HG02970 (cell line): ENCODE results near the gene RAB11A.
A peak's percentile ranks its signal among the peaks of the same experiment; 100 is the strongest.
"Not testable (repeated sequence)": the region's sequence is repeated elsewhere in the genome, so short reads cannot be mapped to it uniquely, and the experiment has no call there.

Experiments
- ATAC-seq: cut with Tn5 transposase; IDR thresholded peaks from one replicate; pipeline ENCODE4 v1.9.1; 2021; ENCODE audit warnings: mild to moderate bottlenecking, moderate library complexity, moderate number of reproducible peaks; ENCODE audit not compliant: unreplicated experiment, low FRiP score

Gene RAB11A

DNA sequence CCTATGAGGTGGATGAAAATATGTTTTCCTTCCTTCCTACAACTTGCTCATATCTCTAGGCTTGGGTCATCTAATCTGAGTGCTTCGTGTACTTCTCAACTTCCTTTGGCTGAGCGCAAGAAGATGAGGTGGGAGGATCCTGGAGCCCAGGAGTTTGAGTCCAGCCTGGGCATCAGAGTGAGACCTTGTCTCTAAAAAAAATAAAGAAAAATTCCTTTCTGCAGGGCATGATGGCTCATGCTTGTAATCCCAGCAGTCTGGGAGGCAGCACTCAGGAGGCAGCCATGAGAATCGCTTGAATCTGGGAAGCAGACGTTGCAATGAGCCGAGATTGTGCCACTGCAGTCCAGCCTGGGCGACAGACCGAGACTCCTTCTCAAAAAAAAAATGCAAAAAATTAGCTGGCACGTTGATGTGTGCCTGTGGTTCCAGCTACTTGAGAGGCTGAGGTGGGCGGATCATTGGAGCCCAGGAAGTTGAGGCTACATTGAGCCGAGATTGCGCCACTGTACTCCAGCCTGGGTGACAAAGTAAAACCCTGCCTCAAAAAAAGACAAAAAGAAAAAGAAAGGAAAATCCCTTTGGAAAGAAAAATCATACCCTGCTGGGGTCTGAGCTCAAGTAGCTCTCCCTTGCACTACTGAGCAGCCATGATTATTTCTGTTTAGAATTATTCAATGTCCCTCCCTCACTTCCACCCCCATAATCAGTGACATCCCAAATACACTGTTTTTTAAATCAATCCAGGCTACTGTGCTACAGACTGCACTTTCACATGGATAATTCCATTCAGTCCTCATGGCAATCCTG, 28.0 kb upstream of the RAB11A start:
- no peak for ATAC-seq

DNA sequence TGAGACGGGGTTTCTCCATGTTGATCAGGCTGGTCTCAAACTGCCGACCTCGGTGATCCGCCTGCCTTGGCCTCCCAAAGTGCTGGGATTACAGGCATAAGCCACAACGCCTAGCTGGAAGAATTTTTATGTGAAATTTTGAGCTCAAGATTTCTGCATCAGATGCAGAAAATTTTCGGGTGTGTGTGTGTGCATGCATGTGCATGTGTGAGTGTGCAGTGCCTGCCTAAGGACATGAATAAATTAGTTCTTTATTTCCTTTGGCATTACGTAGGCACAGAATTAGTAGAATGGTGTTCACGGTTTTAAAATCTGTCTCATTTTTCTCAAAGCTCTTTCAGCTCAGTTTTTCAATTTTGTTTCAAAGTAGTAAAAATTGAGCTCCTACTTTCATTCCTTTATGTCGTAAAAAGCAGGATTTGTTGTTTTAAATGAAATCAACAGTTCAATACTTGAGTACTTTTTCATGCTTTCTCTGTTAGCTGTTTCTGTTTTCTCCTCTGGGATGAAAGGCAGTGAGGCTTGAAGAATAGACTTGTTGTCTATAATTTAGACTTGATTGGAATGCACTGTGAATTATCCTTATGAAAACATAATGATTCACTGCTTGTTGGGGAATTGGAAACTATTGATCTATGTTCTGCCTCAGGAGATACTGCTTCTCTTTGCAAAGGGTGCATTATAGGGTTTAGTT, 23.3 kb upstream of the RAB11A start:
- no peak for ATAC-seq

DNA sequence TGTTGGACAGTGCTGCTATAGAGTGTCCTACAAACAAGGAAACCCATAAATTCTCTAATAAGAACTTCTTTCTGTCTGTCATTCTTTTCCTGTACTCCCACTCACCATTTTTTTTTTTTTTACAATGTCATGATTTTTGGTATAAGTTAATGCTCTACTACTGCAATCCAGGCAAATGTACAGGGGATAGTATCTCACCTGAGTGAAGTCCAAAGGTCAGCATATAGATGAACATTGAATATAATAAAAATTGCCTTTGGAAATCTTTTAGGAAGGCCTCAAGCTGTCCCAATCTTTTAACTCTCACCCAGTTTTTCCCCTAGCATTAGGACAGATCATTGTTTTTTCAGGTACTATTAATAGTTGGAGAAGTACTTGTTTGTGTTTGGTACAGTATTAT, 21.3 kb upstream of the RAB11A start:
- no peak for ATAC-seq

DNA sequence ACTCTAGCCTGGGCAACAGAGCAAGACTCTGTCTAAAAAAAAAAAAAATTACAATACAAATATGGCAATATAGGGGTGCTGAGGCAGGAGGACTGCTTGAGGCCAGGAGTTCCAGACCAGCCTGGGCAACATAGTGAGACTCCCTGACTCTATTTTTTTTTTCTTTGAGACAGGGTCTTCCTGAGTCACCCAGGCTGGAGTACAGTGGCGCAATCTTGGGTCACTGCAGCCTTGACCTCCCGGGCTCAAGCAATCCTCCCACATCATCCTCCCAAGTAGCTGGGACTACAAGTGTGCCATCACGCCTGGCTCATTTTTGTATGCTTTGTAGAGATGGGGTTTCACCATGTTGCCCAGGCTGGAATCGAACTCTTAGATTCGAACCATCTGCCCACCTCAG, 17.3 kb upstream of the RAB11A start:
- no peak for ATAC-seq

DNA sequence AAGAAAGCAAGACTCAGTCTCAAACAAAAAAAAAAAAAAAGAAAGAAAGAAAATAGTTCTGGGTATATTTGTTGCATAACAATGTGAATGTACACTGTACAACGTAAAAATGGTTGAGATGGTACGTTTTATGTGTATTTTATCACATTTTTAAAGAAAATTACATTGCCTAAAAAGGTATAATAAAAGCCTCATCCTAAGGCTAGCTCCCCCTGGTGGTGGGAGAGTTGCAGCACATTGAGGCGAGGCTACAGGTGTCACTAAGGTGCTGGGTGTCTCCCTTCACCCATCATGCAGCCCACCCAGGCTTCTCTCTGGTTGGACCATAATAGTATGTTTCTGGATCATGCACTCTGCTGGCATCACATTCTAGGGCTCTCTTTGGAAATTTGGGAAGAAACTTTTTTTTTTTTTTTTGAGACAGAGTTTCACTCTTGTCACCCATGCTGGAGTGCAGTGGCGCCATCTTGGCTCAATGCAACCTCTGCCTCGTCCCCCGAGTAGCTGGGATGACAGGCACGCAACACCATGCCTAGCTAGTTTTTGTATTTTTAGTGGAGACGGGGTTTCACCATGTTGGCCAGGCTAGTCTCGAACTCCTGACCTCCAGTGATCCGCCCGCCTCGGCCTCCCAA, 12.4 kb upstream of the RAB11A start:
- no peak for ATAC-seq

DNA sequence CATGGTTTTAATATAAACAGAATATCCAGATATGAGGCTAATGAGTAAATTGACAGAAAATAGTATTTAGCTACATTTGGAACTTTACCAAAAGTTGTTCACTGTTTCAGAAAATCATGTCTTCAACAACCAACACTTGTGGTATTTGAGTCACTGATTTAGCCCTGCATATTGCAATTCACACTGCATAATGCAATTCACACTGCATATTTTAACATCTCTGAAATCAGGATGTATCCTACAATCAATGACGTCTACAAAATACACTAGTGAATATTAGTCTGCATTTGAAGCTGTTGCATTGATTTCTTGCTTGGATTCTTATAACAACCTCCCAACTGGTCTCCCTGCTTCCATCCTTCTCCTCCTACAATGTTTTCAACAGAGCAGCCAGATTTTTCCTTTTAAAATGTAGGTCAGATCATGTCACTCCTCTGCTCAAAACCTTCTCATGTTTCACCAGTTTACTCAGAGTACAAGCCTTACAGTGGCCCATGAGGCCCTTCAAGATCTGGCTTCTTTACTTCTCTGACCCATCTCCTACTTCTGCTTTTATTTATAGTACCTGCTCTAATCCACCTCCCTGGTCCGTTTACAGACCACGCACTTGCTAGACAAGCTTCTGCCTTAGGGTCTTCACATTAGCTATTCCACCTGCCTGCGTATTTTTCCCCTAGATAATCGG, 11.4 kb upstream of the RAB11A start:
- no peak for ATAC-seq

DNA sequence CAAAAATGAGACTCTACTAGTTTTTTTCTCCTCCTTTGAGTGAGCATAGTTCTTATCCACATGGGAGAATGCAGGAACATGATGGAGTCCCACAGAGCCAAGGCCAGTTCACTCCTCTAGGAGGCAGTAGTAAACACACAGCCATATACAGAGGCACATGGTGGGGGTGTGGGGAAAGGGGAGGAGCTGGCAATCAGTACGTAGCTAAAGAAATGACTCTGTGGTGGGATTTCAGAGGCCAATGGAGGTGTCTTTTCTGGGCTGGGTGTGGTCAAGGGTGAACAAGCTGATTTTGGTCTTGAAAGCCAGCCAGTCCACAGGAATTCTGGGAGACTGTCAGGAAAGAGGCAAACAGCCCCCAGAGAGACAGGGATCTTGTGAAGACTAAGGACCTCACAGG, 6.6 kb upstream of the RAB11A start:
- no peak for ATAC-seq

DNA sequence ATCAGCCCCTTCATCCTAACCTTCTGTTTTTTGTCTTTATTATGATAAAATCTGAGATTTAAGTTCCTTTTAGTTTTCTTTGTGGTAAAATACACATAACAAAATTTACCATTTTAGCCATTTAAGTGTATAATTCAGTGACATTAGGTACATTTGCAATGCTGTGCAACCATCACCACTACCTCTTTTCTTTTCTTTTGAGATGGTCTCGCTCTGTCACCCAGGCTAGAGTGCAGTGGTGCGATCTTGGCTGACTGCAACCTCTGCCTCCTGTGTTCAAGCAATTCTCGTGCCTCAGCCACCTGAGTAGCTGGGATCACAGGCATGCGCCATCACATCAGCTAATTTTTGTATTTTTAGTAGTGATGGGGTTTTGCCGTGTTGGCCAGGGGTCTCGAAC, 6.2 kb upstream of the RAB11A start:
- no peak for ATAC-seq

DNA sequence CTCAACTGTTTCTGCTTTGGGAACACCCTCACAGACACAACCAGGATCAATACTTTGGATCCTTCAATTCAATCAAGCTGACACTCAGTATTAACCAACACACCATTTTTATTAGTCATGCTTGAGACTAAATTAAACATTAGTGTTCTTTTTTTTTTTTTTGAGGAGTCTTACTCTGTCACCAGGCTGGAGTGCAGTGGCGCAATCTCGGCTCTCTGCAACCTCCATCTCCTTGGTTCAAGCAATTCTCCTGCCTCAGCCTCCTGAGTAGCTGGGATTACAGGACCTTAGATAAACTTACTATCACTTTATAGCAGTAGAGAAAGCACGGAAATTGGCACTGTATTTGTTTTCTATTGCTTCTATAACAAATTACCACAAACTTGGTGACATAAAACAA, 2.0 kb upstream of the RAB11A start:
- ATAC-seq = no peak

DNA sequence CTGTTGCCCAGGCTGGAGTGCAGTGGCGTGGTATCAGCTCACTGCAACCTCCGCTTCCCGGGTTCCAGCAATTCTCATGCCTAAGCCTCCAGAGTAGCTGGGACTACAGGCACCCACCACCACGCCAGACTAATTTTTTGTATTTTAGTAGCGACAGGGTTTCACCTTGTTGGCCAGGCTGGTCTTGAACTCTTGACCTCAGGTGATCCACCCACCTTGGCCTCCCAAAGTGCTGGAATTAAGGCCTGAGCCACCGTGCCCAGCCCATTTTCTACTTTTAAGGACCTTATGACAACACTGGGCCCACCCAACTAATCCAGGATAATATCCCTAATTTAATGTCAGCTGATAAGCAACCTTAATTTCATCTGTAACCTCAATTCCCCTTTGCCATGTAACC, 1.4 kb upstream of the RAB11A start:
- not testable (repeated sequence) for ATAC-seq

DNA sequence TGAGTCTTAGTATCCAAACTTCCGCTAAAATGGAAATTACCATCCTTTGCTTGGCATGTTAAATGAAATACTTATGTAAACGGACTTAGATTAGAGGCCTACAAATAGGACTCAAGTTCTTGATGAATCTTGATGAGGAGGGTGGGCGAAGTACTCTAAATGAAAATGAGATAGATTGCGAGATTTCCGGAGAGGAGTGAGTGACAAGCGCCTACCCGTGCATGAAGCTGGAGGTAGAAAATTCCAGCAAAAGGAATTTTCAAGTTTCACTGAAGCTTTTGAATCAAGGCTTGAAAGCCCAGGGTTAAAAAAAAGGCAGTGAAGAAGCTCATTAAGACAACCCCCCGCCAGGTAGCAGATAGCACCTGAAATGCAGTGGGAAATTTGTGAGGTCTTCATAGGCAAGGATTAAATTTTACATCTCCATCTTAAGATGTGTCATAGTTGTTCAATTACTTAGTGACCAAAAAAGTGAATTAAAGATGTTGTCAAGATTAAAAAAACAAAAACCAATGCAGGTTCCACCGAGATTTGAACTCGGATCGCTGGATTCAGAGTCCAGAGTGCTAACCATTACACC, 655 bp upstream of the RAB11A start:
- ATAC-seq = no peak

DNA sequence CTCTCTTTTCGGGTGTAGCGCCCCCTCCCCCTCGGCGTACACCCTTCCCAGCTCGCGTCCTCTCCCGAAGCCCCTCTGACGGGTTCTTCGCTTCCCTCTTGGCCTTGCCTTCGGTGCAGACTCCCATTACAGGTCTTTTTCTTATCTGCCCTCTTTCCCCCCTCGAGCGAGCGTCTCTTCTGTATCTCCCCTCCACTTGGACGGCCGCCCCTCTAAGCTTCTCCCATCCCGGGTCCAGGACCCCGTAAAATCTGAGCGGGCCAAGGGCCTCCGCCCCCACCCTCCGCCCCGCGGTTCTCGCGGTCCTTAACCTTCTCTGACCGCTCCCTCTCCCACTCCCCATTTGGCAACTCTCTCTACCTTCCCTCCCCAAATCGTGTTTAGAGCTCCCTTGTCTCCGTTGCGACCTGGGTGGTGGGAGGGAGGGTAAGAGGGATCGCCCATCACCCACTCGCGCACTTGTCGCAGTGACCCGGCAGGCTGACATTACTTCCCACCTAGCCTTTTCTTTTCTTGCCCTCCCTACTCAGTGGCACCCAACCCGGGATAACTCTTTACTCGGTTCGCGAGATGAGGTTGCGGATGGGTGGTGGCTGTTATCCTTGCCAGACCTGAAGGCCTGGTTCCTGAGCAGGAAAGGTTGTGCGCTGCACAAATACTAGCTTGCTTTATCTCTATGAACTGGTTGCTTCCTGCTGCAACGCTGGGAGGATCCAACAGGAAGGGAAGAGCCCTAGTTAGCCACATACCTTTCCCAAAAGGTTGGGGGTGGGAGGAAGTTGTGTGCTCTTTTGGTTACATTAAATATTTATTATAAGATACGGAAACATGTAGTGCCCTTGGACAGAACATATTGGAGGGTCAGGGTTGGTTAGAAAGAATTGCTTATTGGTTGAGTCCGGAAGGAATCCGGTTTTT, 922 bp downstream of the RAB11A start:
- peak; percentile 6 for ATAC-seq

DNA sequence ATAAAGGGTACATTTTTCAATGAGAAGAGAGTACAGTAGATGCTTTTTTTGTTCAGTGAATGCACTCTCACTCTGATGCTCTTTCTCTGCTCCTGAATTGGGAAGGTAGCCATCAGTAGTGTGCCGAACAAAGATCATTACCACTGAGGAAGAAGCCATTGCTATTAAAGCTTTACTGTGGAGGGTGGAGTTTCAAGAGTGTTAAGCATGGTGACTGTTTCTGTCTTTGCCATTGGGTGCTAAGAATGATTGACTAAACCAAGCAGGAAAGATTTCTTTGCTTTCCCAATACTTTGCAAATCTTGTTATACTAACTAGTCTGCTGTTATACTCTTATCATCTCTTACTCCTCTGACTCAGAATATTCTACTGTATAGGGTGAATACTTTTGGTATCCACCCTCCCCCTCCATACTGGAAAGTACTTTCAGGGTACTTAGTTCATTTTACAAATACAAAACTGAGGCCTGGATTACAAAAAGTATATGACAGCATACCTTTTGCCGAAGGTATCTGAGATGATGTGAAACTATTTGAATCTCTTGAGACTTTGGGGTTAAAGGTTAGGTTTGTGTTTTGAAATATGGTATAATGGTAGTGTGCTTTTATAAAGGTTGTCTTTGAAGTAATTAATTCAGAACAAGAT, 1.7 kb downstream of the RAB11A start:
- no peak for ATAC-seq

DNA sequence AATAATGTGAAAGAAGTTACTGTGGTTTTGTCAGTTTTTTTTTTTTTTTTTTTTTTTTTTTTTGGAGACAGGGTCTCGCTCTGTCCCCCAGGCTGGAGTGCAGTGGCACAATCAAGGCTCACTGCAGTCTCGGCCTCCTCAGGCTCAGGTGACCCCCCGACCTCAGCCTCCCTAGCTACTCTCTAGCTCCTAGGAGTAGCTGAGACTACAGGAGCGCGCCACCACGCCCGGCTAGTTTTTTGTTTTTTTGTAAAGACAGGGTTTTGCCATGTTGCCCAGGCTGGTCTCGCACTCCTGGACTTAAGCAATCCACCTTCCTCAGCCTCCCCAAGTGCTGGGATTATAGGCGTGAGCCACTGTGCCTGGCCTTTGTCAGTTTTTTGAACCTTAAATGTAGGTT, 2.6 kb downstream of the RAB11A start:
- ATAC-seq = not testable (repeated sequence)

DNA sequence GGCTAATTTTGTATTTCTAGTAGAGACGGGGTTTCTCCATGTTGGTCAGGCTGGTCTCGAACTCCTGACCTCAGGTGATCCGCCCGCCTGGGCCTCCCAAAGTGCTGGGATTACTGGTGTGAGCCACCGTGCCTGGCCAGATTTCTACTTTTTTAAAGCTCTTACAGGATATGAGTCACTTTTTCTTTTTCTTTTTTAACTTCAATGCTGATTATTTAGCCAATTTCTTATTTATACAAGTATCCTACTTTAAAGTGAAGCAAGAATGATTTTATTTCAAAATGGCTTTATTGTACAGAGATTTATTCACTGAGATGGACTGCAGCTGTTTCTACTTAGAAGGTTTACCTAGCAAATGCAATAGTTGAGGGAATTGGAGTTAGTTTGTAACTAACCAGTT, 3.3 kb downstream of the RAB11A start:
- not testable (repeated sequence) for ATAC-seq

DNA sequence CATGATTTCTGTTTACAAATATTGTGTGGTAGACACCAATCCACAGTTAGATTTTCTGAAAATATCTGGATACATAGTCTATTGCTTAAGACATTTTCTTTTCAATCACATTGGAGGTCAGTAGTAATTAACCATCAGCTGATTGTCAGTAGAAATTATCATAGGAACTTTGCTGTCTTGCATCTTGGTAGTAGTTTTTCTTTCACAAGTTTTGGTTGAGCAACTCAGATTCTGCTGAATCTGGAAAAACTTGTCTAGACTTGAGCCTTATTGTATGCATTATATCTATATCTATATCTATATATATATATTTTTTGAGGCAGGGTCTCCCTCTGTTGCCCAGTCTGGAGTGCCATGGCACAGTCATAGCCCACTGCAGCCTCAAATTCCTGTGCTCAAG, 4.0 kb downstream of the RAB11A start:
- no peak for ATAC-seq

DNA sequence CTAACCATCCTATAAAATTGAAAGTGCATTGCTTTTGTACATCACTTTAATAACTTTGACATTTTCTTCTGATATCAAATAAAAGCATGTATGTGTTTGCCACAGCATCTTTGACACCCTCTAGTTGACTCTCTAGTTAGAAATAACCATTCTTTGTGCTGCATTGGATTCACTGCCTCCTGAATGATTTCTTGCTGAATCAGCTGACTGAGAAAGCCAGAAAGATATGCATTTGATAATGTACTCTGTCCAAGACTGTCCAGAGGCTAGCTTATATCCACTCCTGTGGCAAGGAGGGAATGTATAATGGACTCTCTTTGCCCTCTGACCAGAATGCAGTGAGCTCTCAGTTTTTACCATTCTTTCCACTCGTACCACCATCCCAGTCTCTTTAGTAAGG, 6.2 kb downstream of the RAB11A start:
- ATAC-seq = no peak

DNA sequence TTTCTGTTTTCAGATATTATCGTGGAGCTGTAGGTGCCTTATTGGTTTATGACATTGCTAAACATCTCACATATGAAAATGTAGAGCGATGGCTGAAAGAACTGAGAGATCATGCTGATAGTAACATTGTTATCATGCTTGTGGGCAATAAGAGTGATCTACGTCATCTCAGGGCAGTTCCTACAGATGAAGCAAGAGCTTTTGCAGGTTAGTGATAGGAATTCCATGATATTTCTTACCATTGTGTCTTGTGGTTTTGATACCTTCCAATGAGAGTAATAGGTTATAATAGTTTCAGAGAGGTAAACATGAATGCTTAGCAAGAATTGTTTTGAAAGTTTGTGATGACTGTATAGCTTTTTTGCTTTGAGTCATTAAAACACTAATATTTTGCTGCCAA, 8.5 kb downstream of the RAB11A start:
- ATAC-seq = no peak

DNA sequence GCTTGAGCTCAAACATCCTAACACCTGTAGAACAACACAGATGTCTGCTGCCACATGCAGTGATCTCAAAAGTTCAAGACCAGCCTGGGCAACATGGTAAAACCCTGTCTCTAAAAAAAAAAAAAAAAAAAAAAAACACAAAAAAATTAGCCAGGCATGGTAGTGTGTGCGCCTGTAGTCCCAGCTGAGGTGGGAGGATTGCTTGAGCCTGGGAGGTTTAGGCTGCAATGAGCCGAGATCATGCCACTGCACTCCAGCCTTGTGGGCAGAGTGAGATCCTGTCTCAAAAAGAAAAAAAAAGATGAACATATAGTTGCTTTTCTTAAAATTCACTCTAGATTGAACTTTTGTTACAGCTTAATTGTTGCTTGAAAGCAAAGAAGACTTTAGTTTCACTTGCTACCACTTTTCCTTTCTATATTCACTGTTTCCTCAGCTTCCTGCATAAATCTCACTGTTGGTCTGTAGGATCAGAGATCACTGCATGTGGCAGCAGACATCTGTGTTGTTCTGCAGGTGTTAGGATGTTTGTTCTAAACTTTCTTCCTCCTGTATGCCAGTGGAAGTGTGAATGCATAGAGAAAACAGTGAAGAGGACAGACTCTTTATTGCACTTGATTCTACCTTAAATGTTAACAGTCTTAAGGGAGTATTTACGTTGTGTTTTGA, 12.6 kb downstream of the RAB11A start:
- no peak for ATAC-seq
